K562 (cell line): ENCODE results near the gene BAIAP3. TPM values are rescaled to one million over a fixed set of nuclear protein-coding genes. Genes with fewer than 3 reads are reported as not detected.
A peak's percentile ranks its signal among the peaks of the same experiment; 100 is the strongest.

ENCODE experiments used
- ATAC-seq: fragments of 200-7000 bp; cut with Tn5 transposase; 3 replicates; pipeline ENCODE4 v1.9.1; 2020; ENCODE audit warnings: moderate library complexity
- BruUV-seq: library from RNA; stranded (reverse); fragments of 400-500 nt; replicated peaks from 2 replicates; lab custom pipeline; 2021; lab: Mats Ljungman, UMichigan
- CTCF ChIA-PET: fragments of 300-600 bp; formaldehyde crosslinking; extraction: SDS; loops from one replicate; lab custom pipeline; 2021; ENCODE audit warnings: low intra/inter-chr PET ratio; lab: Yijun Ruan, JAX
- POLR2A ChIA-PET: fragments of 300-600, 350-650 bp; sonication (Branson Sonifier 250); formaldehyde crosslinking; extraction: SDS; loops from one replicate; lab custom pipeline; 2021; ENCODE audit warnings: antibody characterized with exemption, inconsistent platforms; lab: Yijun Ruan, JAX
- DNase-seq, 4 experiments: peaks; one replicate each; pipeline versions ENCODE4 v3.0.0 to v3.0.0-alpha.2; 2011 to 2018; ENCODE audit warnings: low spot score in 3 of 4, mixed read lengths in 3 of 4; ENCODE audit errors: extremely low read depth in 1 of 4
- FAIRE-seq: peaks from 2 replicates; lab custom pipeline; 2011; peaks lifted over from hg19 to GRCh38; lab: Jason Lieb, UNC
- H2AFZ ChIP-seq: 2 replicates; pipeline ENCODE4 v1.6.0; 2011; ENCODE audit warnings: low read depth, low read length, control low read depth, inconsistent platforms
- H3K27ac ChIP-seq: fragments of 200-600 bp; 3 replicates; pipeline ENCODE4 v1.8.0; 2011; ENCODE audit warnings: low read depth, mild to moderate bottlenecking, control low read depth, inconsistent platforms, low read length, moderate library complexity, mixed read lengths; ENCODE audit errors: extremely low read depth
- H3K27me3 ChIP-seq, 2 experiments: fragments of 300-600 bp in 1 of 2; 2 replicates in 1 of 2; 3 replicates in 1 of 2; pipeline versions ENCODE4 v1.6.0 to v1.8.0; 2011; ENCODE audit warnings: inconsistent platforms in 2 of 2, low read length in 2 of 2, mild to moderate bottlenecking in 1 of 2, mixed read lengths in 1 of 2, moderate library complexity in 1 of 2; ENCODE audit not compliant: control insufficient read depth in 2 of 2, insufficient read depth in 2 of 2
- H3K36me3 ChIP-seq: fragments of 300-600 bp; 3 replicates; pipeline ENCODE4 v1.8.0; 2011; ENCODE audit warnings: mild to moderate bottlenecking, low read length, inconsistent platforms; ENCODE audit not compliant: control insufficient read depth, insufficient read depth
- H3K4me1 ChIP-seq, 2 experiments: fragments of 200-600 bp in 1 of 2; replicated peaks in 1 of 2; 2 replicates in 1 of 2; 3 replicates in 1 of 2; pipeline versions ENCODE4 v1.5.1 to v1.8.0; 2011; ENCODE audit warnings: inconsistent platforms in 2 of 2, low read length in 2 of 2, mild to moderate bottlenecking in 1 of 2, mixed read lengths in 1 of 2, moderate library complexity in 1 of 2; ENCODE audit not compliant: control insufficient read depth in 2 of 2, insufficient read depth in 2 of 2
- H3K4me2 ChIP-seq: 2 replicates; pipeline ENCODE4 v1.6.1; 2011; ENCODE audit warnings: low read length, control low read depth, inconsistent platforms, mixed read lengths; ENCODE audit not compliant: insufficient read depth
- H3K4me3 ChIP-seq: fragments of 200-600 bp; sonication (generic), shearing (Covaris generic); 2 replicates; pipeline ENCODE4 v1.5.1; 2016; ENCODE audit warnings: control low read depth, inconsistent platforms
- H3K79me2 ChIP-seq: fragments of 200-600 bp; 3 replicates; pipeline ENCODE4 v1.8.0; 2011; ENCODE audit warnings: low read length, inconsistent platforms; ENCODE audit not compliant: control insufficient read depth, insufficient read depth
- H3K9ac ChIP-seq, 2 experiments: 2 replicates each; pipeline versions ENCODE4 v1.6.0 to v1.6.1; 2011; ENCODE audit warnings: low read depth in 2 of 2, low read length in 2 of 2, control low read depth in 1 of 2, inconsistent platforms in 1 of 2, mild to moderate bottlenecking in 1 of 2, mixed read lengths in 1 of 2; ENCODE audit not compliant: insufficient read depth in 1 of 2
- H3K9me1 ChIP-seq: one replicate; pipeline ENCODE4 v1.6.0; 2011; ENCODE audit warnings: inconsistent platforms, mild to moderate bottlenecking, low read length, moderate library complexity; ENCODE audit not compliant: control insufficient read depth, insufficient read depth
- H3K9me3 ChIP-seq: replicated peaks from 2 replicates; pipeline ENCODE4 v1.5.1; 2011; ENCODE audit warnings: low read depth, low read length, inconsistent platforms; ENCODE audit not compliant: control insufficient read depth, insufficient read depth
- H4K20me1 ChIP-seq: replicated peaks from 2 replicates; pipeline ENCODE4 v1.6.1; 2011; ENCODE audit warnings: low read length, inconsistent platforms, mixed read lengths; ENCODE audit not compliant: control insufficient read depth, insufficient read depth
- DIDO1 ChIP-seq: fragments of 450-650 bp; IDR thresholded peaks from 2 replicates; pipeline ENCODE4 v1.6.1; 2016; ENCODE audit warnings: low read depth, missing biosample characterization, missing genetic modification characterization
- ETS2 ChIP-seq: IDR thresholded peaks from 2 replicates; pipeline ENCODE4 v1.6.1; 2016; ENCODE audit warnings: borderline replicate concordance, missing genetic modification characterization, mild to moderate bottlenecking, moderate library complexity, missing compliant biosample characterization; ENCODE audit not compliant: poor library complexity, severe bottlenecking
- HDGF ChIP-seq: fragments of 450-650 bp; IDR thresholded peaks from 2 replicates; pipeline ENCODE4 v1.6.1; 2016
- MAZ ChIP-seq, 2 experiments: fragments of 450-650 bp in 1 of 2; sonication (generic) in 1 of 2; formaldehyde crosslinking; IDR thresholded peaks in 1 of 2; conservative IDR thresholded peaks in 1 of 2; 2 replicates each; pipeline versions ENCODE4 v1.4.0 to v1.5.0; 2020; ENCODE audit warnings: mild to moderate bottlenecking in 1 of 2, missing genetic modification reagents in 1 of 2
- MYC ChIP-seq, 2 experiments: fragments of 250-450 bp in 1 of 2; sonication (Bioruptor Pico) in 1 of 2; IDR thresholded peaks; 2 replicates each; pipeline versions ENCODE4 v1.5.1 to v1.6.1; 2012 to 2021; ENCODE audit warnings: low read depth in 2 of 2, borderline replicate concordance in 1 of 2, improper control_type of control experiment in 1 of 2, low read length in 1 of 2, mild to moderate bottlenecking in 1 of 2, moderate library complexity in 1 of 2
- POLR2G ChIP-seq: fragments of 200-400 bp; formaldehyde crosslinking; IDR thresholded peaks from 2 replicates; pipeline ENCODE4 v1.6.1; 2017; ENCODE audit warnings: low read depth, mild to moderate bottlenecking, antibody characterized with exemption, low read length, moderate library complexity
- PTBP1 ChIP-seq: fragments of 200-400 bp; formaldehyde crosslinking; IDR thresholded peaks from 2 replicates; pipeline ENCODE4 v1.6.1; 2017; ENCODE audit warnings: low read depth, low read length
- RBBP5 ChIP-seq: fragments of 200-600 bp; sonication (generic); IDR thresholded peaks from 2 replicates; pipeline ENCODE4 v1.6.1; 2012; ENCODE audit warnings: borderline replicate concordance, mild to moderate bottlenecking, low read length, control low read depth, inconsistent platforms; ENCODE audit not compliant: insufficient read depth, poor library complexity, severe bottlenecking
- RCOR1 ChIP-seq, 2 experiments: IDR thresholded peaks; 2 replicates each; pipeline ENCODE4 v1.6.1; 2012; ENCODE audit warnings: low read depth in 2 of 2, low read length in 2 of 2, borderline replicate concordance in 1 of 2, improper control_type of control experiment in 1 of 2
- SP1 ChIP-seq: sonication (generic); formaldehyde crosslinking; IDR thresholded peaks from 2 replicates; pipeline ENCODE4 v1.8.1; 2022; ENCODE audit warnings: mild to moderate bottlenecking, missing genetic modification reagents
- ZBTB33 ChIP-seq: sonication (generic); formaldehyde crosslinking; IDR thresholded peaks from 2 replicates; pipeline ENCODE4 v1.8.1; 2023; ENCODE audit warnings: mild to moderate bottlenecking, missing genetic modification reagents
- WGBS: fragments of 100-300 bp; shearing (Covaris generic); methylation state at CpG from one replicate; pipeline ENCODE4 v1.1.6; 2016; ENCODE audit warnings: low coverage, mixed read lengths; ENCODE audit not compliant: insufficient coverage; ENCODE audit errors: missing lambda C conversion rate; 5-methylcytosine and 5-hydroxymethylcytosine counted together
- in situ Hi-C: fragments of 300-500 bp; cut with MboI; formaldehyde crosslinking; loops from 4 replicates; pipeline ENCODE4 v1.15.0; 2018; ENCODE audit warnings: inconsistent platforms, mixed read lengths
- intact Hi-C: fragments of 100-400 bp; cut with micrococcal nuclease; formaldehyde crosslinking; loops from 2 replicates; pipeline ENCODE4 v1.14.2; 2022
- polyA plus RNA-seq, 8 experiments: library from polyadenylated mRNA; depleted of rRNA in 4 of 8; stranded (reverse) in 5 of 8; unstranded in 3 of 8; fragments of >200 nt; fragmentation: Nextera tagmentation in 2 of 8; fragmentation: Illumina TruSeq in 1 of 8; extraction: Ambion mirVana in 2 of 8; extraction: Trizol in 1 of 8; gene quantifications; 2 replicates each; pipeline versions ENCODE4 v1.2.1 to v1.2.3, GENCODE V29; 2011 to 2014; ENCODE audit warnings: inconsistent platforms in 1 of 8, missing spikeins in 1 of 8
- total RNA-seq, 7 experiments: library from RNA; depleted of rRNA in 6 of 7; stranded (reverse); fragments of >200 nt in 6 of 7; fragmentation: Illumina TruSeq in 2 of 7; extraction: Trizol in 2 of 7; gene quantifications; 2 replicates each; pipeline versions ENCODE4 v1.2.1 to v1.2.3, GENCODE V29; 2011 to 2021; ENCODE audit warnings: low replicate concordance in 1 of 7

Gene BAIAP3
- total and polyA plus RNA-seq, 9 of the 15 experiments (the other 6 are each of a cell fraction or from before 2014, with no cell fraction given): 0.03 to 4.5 (median 0.57) TPM; not detected in 1

- in situ Hi-C loops (no loop called here), intact Hi-C loops (loop anchor here (1.0 kb wide), 1 partner anchor 50 kb away; no protein-coding TSS in a partner anchor)
- DNase-seq: no peak
- Histone ChIP-seq H3K4me1 (peaks cover 0 to 51% of the 10 kb centered on the region in 2 experiments; a peak in 3 of 5 replicates), H3K79me2 (peaks cover 14% of the 10 kb centered on the region), H3K9me1 (no peaks in the 10 kb centered on the region), H3K36me3 (peaks cover 75% of the 10 kb centered on the region; the same call in 2 of the 3 replicates), H3K27ac (no peak overlapping the region), H3K4me3 (no peak overlapping the region), H3K9ac (peak overlapping the region in 1 of 2 experiments; percentile 75; a peak in 2 of 4 replicates), H2AFZ (no peak overlapping the region), H3K9me3 (no peaks in the 10 kb centered on the region), H4K20me1 (0 out of 2 replicates have a peak, but pooled peaks cover 12% of the 10 kb centered on the region), H3K27me3 (no peaks in the 10 kb centered on the region), H3K4me2 (no peak overlapping the region)
- WGBS: 71% methylated on average over 11 of the region's 11 CpGs
- TF ChIP-seq PTBP1 (no peak), RCOR1 (IDR thresholded peaks at IDR 0.05; ENCODE audit: borderline replicate concordance in 1 of 2, low read depth in 2 of 2, low read length in 2 of 2) (no peak), HDGF (no peak)
- TSS peak; percentile 44 for BruUV-seq
- POLR2A ChIA-PET: interaction anchor here (1.0 to 8.1 kb wide), 3 partner anchors 14 to 27 kb away, joined by 3 to 73 read pairs (median 4); no protein-coding TSS in a partner anchor
- CTCF ChIA-PET: interaction anchor here (0.6 kb wide), 1 partner anchor 46 kb away, joined by 3 read pairs; no protein-coding TSS in a partner anchor
- ATAC-seq: no peak
- FAIRE-seq: no peak
Observed at GRCh38 chr16:1362807-1363206, 29.4 kb downstream of the BAIAP3 start.

- BruUV-seq: TSS peak; percentile 46
- peaks cover 78% of the 10 kb centered on the region; the same call in 2 of the 3 replicates for H3K36me3 ChIP-seq
- WGBS: 28% methylated on average over 13 of the region's 18 CpGs
- TF ChIP-seq POLR2G: peak; percentile 52
- TF ChIP-seq ZBTB33 (CRISPR knock-in tag): peak; percentile 90
- no peak for TF ChIP-seq RBBP5
- 0 out of 2 replicates have a peak, but pooled peaks have one; percentile 39 for TF ChIP-seq MYC (IDR thresholded peaks at IDR 0.05; ENCODE audit: low read depth, low read length)
- no peak for TF ChIP-seq MYC (CRISPR knock-in tag; IDR thresholded peaks at IDR 0.05; ENCODE audit: borderline replicate concordance, low read depth)
- no peak for TF ChIP-seq ETS2
- no peak for TF ChIP-seq DIDO1 (tag)
- peak; percentile 29 to 71; a peak in 2 of 4 replicates for TF ChIP-seq MAZ (CRISPR knock-in tag; conservative IDR thresholded peaks at IDR 0.05 in 1 of 2, IDR thresholded peaks at IDR 0.05 in 1 of 2)
- no peak for TF ChIP-seq SP1
Observed at GRCh38 chr16:1363501-1364041, 30.1 kb downstream of the BAIAP3 start.

More at GRCh38 chr16:1363501-1364041, 30.1 kb downstream of the BAIAP3 start:
- 0 out of 2 replicates have a peak, but pooled peaks cover 12% of the 10 kb centered on the region for H4K20me1 ChIP-seq
- no peak overlapping the region for H2AFZ ChIP-seq
- H3K79me2 ChIP-seq: peaks cover 14% of the 10 kb centered on the region
- ATAC-seq: peak; percentile 99
- H3K4me3 ChIP-seq: no peak overlapping the region
- H3K9ac ChIP-seq: no peak overlapping the region; a peak in 1 of 4 replicates
- CTCF ChIA-PET: no interaction called here
- H3K4me2 ChIP-seq: no peak overlapping the region
- H3K27ac ChIP-seq: no peak overlapping the region
- POLR2A ChIA-PET: interaction anchor here (0.7 to 8.1 kb wide), 5 partner anchors 8 to 73 kb away, joined by 3 to 73 read pairs (median 3); no protein-coding TSS in a partner anchor
- intact Hi-C loops (loop anchor here (1.0 kb wide), 1 partner anchor 50 kb away; no protein-coding TSS in a partner anchor), in situ Hi-C loops (no loop called here)
- FAIRE-seq: peak; percentile 85
- H3K9me1 ChIP-seq: no peaks in the 10 kb centered on the region
- no peaks in the 10 kb centered on the region for H3K9me3 ChIP-seq
- peaks cover 0 to 48% of the 10 kb centered on the region in 2 experiments; a peak in 2 of 5 replicates for H3K4me1 ChIP-seq
- H3K27me3 ChIP-seq: no peaks in the 10 kb centered on the region
- DNase-seq: peak; percentile 71 to 83 (median 77)
